Testis (tissue), 2 donors: ENCODE data around the gene CSNK1E.

Experiments used
- CTCF ChIP-seq, 3 experiments: fragments of 450-650 bp in 2 of 3; fragments of 200-600 bp in 1 of 3; sonication (generic) in 1 of 3; IDR thresholded peaks; one replicate each; pipeline ENCODE4 v1.5.1; 2016 to 2019; ENCODE audit warnings: antibody characterized with exemption in 3 of 3, mild to moderate bottlenecking in 2 of 3, moderate library complexity in 1 of 3
- POLR2A ChIP-seq: fragments of 450-650 bp; IDR thresholded peaks from one replicate; pipeline ENCODE4 v1.6.1; 2017; ENCODE audit warnings: antibody characterized with exemption, mild to moderate bottlenecking, moderate library complexity

GRCh38 chr22:38286915-38287669 lies 30.1 kb downstream of the CSNK1E start:
- TF ChIP-seq CTCF (IDR thresholded peaks at IDR 0.05) = no peak
- TF ChIP-seq POLR2A = no peak
